ENCODE measurements around the gene MME.
"Not testable (repeated sequence)": the region's sequence is repeated elsewhere in the genome, so short reads cannot be mapped to it uniquely, and the experiment has no call there.

MME gene

DNA sequence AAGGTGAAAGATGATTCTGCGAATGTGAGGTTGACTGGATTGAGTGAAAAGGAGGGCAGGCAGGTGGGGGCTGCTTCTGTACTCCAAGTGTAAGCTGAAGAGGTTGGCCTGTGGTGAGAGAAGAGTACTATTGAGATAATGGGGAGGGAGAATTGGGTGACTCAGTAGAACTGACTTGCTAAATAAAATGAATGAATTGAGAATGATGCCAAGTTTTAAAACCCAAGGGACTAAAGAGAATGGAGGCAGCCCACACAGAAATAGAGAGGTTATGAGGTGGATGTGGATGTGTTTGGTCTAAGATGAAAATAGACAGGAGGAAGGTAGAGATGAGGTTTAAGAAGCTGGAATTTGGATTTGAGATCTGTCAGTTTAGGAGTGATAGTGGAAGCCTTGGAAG is 5.9 kb downstream of the MME start:
- DNase-seq = no peak

DNA sequence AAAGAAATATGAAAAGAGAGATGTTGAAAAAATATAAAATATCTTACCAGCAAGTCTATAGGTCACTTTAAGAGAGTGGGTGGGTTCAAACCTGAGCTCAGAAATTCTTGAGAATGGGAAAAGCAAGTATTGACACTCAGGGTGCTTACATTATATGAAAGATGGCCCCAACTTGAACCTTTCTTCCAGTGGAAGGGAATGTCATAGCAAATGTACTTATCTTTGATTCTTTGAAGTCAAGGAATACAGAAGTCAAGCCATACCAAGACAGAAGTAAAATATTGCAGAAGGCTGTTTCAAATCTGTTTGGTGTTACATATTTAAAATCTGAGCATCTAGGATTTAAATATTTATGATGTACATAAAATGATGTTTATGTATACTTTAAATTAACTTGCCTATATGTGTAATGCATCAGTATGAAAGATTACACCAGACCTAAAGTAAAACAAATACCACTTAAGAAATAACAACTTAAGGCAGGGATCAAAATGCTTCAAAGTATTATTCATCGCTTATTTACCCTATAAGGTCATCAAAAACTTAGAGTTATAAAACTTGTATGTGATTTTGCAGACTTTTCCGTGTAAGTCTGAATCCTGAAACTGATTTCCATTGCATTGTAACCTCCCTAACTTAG is 8.7 kb downstream of the MME start:
- no peak for DNase-seq

- no peak for DNase-seq
Measured at GRCh38 chr3:155089495-155089894, 9.4 kb downstream of the MME start.

GRCh38 chr3:155093261-155093660 is 13.1 kb downstream of the MME start:
- DNase-seq = no peak

DNA sequence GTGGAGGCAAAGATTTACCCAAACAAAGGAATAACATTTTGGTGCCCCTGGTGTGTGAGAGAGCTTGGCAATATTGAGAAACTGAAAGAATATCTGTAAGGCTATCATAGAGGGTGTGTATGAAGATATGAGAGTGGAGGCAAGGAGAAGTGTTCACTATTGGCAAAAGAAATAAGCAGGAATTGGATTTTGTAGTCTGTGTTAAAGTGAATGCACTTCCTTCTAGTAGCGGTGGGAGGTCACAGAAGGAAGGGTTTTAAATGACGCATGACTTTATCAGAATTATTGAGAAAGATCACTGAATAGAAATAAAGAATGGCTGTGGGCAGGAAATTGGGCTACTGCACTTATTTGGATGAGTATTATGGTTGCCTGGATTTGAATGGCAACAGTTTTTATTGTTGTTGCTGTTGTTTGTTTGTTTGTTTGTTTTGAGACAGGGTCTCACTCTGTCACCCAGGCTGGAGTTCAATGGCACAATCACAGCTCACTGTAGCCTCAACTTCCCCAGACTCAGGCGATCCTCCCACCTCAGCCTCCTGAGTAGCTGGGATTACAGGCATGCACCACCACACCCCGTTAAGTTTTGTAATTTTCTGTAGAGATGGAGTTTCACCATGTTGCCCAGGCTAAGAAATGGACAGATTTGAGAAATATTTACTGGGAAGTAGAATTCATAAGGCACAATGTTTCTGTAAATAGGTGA is 16.3 kb downstream of the MME start:
- DNase-seq = no peak

- DNase-seq = no peak
Measured at GRCh38 chr3:155097009-155097349, 16.9 kb downstream of the MME start.

GRCh38 chr3:155101398-155101797 is 21.3 kb downstream of the MME start:
- DNase-seq = no peak

DNA sequence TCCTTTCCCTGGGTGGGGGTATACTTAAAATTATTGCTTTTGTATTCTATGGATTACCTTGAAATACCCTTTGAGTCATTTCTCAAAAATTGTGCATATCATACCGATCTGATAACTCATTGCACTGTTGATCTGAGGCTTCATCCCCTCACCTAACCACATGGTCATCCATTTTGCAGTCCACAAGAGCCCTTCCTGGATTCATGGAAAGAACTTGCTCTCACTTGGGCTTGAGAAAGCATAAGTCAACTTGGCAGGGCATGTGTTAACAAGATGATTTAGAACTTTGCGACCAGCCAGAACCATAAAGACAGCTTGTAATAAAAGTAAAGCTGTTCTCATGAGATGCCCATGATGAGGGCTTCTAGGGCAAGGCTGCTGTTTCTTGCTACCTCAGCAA is 22.2 kb downstream of the MME start:
- DNase-seq = no peak

- DNase-seq = no peak
Measured at GRCh38 chr3:155103686-155104085, 23.6 kb downstream of the MME start.

DNA sequence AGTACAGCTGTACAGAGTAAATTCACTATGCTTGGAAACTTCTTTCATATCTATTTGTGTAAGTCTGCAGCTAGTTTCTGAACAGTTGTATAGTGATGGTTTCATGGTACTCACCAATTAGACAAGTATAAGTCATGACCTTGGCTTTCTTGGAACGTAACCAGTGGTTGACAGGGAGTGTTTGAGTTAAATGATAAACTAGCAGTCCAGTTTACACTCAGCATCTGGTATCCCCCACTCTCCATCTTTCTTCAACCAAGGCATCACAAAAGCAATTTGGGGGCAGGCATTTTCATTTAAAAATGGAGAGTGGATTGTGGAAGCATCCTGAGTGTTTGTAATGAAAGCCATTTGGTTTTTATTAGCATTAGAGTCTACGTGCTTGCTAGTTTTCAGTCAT is 26.0 kb downstream of the MME start:
- DNase-seq = no peak

DNA sequence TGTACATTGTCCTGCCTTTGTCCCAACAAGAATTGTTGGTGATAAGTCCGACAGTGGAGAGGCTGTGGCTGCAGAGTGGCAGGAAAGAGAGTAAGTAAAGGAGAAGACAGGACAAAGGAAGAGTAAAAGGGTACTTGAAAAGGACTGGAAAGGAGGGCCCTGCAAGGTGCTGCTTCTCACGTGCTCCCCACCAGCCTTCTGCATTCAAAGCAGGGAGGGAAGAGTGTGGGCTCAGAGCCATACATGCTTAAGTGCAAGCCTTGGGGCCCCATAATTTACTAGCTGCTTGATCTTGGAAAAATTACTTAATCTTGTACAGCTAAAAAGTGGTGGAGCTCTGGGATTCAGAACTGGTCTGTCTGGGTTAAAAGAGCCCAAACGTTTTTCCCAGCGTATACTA is 29.9 kb downstream of the MME start:
- no peak for DNase-seq

DNA sequence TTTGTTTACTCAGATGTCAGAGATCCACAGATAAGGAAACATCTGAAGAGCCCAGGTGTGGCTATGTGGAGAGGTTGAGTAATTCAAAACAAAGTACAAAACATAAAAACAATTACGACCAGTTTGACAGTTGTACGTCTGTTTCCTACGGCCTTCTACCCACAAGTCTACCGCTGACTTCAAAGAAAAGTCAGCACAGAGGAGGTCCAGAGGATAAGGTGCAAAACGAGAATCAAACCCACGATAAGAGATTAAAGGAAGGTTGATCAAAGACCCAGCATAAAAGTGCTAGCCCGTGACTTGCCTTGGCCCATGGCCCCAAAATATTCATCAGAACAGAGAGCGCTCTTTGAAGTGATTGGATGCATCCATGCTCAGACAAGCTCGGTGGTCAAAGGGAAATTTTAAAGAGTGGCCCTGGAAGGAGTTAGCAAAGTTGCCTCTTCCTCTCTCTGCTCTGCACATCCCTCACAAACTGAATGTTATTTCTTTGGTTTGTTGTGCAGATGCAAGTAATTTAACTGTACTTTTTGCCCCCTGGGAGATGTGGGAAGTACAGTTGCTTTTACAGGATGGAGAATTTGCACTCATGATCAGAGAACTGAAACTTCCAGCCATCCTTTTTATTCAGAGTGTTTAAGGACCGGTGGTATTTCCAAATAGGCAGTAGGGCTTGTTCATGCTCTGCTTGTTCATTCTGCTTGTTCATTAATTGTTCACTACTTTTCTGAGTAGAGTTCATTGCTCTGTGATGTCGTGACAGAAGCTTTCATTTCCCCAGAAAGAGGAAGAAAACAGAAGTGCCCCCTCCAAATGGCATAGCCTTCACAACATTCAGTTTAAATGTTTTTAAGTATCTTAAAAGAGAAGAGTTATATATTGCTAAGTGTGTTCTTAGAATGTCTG is 31.1 kb downstream of the MME start:
- no peak for DNase-seq

GRCh38 chr3:155111971-155112370 is 31.9 kb downstream of the MME start:
- DNase-seq = no peak

DNA sequence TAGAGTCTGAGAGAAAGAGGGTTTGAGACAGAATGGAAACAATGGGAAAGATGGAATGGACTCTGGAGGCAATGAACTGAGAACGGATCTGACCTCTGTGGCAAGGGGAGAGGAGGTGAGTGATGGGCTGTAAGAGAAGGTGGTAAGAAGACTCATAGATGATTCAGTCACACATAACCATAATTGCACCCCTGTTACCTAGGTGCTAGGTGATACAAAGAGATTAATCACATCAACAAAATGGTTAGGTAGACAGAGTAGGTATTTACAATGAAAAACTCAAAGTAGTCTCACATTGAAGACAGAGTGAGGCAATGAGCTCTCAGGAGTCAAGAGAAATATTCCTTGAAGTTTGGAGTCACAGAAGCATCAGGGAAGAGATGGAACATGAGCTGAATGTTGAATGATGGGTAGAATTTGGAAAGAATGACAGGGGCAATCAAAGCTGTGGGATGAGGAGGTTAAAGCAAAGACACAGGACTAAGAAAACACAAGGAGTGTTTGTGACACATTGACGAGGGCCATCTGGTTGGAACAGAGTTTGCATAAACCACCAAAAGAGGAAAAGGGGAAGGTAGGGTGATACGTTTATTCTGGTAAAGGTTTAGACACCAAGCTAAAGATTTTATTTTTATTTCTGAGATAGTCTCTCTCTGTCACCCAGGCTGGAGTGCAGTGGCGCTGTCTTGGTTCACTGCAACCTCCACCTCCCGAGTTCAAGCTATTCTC is 32.7 kb downstream of the MME start:
- DNase-seq = no peak

DNA sequence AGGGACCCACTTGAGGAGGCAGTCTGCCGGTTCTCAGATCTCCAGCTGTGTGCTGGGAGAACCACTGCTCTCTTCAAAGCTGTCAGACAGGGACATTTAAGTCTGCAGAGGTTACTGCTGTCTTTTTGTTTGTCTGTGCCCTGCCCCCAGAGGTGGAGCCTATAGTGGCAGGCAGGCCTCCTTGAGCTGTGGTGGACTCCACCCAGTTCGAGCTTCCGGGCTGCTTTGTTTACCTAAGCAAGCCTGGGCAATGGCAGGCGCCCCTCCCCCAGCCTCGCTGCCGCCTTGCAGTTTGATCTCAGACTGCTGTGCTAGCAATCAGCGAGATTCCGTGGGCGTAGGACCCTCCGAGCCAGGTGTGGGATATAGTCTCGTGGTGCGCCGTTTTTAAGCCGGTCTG is 44.6 kb downstream of the MME start:
- DNase-seq = not testable (repeated sequence)

DNA sequence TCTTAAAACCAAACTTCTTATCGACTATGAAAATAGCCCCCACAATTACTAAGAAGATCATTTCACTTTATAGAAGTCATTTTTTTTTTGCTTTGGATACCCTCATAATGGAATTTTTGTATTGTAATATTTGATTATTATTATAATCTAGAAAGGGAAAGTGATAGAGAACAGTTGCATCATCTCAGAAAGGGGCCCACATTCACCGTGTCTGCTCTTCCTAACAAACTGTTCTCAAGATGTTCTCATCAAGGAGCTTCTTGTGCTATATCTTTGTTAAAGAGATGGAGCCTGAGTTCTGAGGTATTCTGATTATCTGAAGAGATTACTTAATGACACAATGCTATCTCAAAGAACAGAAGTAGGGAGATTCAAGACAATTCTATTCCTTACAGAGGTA is 49.3 kb downstream of the MME start:
- DNase-seq = no peak

DNA sequence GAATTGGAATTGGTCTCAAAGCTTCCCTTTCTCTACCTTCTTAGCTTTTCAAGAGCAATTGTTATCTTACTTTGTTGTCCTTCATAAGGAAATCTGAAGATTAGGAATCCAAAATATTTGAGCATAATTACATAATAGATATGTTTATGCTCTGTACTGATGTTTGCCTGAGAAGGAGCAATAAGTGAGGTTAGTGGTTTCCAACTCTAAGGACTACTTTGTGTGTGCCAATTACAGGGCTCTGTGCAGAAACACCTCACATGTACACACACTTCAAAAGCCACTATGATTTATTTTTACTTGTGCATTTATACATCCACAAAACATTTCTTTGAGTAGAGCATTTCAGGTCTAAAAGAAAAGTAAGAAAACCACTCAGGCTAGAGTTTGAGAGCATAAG is 49.9 kb downstream of the MME start:
- no peak for DNase-seq

DNA sequence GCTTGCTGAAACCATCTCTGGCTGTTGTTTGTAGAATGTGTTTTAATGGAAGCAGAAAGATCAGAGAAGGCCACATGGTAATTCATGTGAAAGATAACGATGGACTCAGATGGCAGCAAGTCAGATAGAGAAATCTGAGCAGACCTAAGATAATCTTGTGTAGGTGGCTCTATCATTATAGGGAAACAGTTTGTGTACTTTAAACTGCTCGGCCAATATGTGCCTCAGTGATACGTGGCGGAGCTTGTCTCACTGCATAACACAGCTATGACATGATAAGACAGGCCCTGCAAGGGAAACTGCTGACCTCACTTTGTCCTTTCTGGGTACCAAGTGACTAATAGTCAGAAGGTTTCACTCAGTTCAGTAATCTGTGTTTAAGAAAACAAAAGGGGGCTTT is 51.0 kb downstream of the MME start:
- no peak for DNase-seq

DNA sequence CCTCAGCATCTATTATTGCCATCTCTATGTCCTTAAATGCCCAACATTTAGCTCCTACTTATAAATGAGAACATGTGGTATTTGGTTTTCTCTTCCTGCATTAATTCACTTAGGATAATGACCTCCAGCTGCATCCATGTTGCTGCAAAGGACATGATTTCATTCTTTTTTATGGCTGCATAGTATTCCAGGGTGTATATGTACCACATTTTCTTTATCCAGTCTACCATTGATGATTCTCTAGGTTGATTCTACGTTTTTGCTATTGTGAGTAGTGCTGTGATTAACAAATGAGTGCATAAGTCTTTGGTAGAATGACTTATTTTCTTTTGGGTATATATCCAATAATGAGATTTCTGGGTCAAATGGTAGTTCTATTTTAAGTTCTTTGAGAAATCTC is 54.2 kb downstream of the MME start:
- not testable (repeated sequence) for DNase-seq

DNA sequence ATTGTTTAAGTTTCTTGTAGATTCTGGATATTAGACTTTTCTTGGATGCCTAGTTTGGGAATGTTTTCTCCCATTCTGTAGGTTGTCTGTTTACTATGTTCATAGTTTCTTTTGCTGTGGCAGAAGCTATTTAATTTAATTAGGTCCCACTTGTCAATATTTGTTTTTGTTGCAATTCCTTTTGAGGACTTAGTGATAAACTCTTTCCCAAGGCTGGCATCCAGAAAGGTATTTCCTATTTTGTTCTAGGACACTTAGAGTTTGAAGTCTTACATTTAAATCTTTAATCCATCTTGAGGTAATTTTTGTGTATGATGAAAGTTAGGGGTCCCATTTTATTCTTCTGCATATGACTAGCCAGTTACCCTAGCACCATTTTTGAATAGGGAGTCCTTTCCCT is 54.9 kb downstream of the MME start:
- no peak for DNase-seq

GRCh38 chr3:155138677-155139076 is 58.6 kb downstream of the MME start:
- no peak for DNase-seq

DNA sequence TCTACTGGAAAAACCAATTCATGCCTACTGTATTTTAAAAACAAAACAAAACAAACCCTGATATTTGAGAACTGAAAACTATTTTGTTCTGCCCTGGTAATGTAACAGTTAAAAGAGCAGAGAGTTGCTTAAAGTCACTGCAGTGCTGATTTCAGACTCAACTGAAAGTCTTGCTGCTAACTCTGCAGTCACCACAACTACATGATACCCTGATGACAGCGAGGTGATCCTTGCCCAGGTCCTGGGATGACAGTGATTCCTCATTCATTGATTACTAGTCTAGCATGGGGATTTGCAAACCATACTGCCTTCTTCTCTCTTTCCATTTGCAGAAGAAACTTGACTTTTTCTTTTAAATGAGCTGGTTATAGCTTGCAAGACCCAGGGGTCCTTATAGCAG is 67.5 kb downstream of the MME start:
- no peak for DNase-seq

DNA sequence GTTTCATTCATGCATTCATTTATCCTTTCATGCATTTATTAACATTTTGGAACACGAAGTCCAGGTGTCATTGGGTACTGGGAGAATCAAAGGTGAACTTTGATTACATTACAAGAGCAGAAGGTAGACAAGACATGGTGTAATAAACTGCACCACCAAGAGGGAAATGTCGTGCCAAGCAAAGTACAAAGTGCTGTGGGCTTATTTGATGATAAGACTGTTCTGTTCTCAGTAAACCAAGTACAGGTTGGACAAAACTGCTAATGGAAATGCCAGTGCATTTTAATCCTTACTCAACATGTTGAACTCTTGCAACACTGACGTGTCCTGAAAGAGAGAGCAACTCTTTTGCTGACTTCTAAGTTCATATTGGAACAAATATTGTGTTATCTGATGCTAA is 69.4 kb downstream of the MME start:
- DNase-seq = no peak

All from SHP77 treated with DMSO at 0.1 percent for 48 hours (cell line).